NCI-H1092 (cell line): ENCODE data around the gene BMP6.

Experiments
- DNase-seq: peaks from one replicate; lab custom pipeline; 2025; lab: John Stamatoyannopoulos, UW

BMP6 gene

DNA sequence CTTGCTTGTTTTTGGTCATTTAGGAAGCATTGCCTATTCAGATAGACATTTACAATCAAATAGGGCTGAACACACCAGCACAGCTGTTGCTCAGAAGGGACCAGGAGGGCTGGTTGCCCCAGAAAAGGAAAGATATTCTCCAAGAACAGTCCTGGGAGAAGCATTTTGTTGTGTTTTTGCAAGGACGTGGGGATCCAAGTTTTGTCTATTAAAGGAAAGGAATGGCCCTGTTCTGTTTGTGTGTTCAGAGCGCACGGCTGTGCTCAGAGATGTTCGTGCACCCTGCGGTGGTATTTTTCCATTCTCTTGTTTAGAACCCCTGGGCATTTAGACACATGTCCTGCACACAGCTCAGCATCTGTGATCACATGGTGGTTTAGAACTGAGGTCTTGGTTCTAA lies 102.2 kb downstream of the BMP6 start:
- DNase-seq, result no peak

- DNase-seq, result no peak
Observed at GRCh38 chr6:7832904-7833750, 107.2 kb downstream of the BMP6 start.

DNA sequence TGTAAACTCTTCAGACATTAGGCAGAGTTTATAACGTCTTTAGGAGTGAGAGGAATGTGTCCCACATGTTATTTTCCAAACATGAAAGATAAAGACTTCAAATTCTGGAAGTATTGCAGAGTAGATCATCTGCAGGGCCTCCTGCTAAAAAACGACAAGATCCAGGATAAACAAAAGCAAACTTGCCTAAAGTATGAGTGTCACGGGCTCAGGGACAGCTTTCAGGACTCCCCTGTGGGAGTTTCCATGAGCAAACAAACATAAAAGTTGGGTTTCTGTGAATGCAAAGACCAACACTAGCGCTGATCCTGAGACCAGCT lies 107.8 kb downstream of the BMP6 start:
- no peak for DNase-seq

- no peak for DNase-seq
Observed at GRCh38 chr6:7836371-7837026, 110.6 kb downstream of the BMP6 start.

DNA sequence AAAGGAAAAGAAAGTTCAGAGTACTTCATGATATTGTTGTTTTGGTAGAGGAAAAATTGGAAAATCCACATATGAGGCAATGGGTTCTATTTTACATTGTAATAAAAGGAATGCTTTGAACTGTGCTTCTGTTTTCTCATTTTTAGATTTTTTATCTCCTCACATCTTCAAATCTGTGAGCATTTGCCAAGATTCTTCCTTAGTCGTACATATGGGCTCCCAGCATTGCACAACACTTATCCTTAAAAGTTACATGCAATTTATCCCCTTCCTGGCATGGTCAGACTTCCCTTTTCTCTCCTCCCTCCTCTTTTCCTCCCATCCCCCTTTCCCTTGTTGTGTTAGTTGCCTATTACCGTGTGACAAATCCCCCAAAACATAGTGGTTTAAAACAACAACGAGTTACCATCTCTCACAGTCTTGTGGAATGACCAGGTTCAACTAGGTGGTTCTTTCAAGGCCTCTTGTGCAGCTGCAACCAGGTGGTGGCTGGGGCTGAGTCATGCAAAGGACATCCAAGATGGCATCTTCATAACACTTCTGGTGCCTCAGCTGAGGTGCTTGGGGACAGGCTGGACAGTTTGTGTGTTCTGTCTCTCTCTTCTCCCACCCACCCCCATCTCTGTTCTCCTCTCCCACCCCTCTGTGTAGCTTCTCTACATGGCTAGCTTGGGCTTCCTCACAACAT lies 116.0 kb downstream of the BMP6 start:
- no peak for DNase-seq

DNA sequence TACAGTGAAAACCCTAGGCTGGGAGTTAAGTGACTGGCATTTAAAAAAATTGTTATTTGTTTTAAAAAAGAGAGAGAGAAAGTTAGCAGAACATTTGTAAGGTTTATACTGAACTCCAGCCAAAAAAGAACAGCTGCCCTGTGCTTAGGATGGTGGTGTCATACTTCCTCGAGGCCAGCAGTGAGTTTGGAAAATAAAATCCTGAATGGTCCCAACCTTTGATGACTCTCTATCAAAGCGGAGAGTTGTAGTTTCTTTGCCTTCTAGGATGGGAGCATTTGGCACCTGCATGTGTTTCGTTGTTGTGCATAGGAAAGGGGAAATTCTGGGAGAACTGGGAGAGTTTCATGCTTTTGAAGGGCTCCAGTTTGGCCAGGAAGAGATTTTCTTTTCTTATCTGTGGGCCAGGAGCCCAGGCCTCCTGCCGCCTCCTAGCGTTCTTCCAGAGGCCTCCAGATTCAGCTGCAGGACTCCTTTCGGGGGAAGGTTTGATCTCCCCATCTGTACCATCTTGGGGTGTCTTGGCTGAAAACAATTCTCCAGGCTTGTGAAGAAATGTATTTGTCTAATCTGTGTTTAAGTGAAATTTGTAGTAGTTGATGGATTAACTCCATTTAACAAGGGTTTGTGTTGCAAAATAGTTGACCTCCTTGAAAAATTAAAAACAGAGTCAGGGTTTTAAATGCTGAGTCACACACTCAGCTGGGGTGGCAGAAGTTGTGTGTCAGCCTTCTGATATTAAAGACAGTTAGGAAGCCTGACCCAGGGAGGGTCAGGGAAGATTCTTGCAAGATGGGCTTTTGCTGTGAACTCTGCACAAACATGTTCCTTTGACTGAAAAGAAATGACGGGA lies 121.3 kb downstream of the BMP6 start:
- DNase-seq, result no peak

GRCh38 chr6:7848229-7848628 lies 122.3 kb downstream of the BMP6 start:
- no peak for DNase-seq

DNA sequence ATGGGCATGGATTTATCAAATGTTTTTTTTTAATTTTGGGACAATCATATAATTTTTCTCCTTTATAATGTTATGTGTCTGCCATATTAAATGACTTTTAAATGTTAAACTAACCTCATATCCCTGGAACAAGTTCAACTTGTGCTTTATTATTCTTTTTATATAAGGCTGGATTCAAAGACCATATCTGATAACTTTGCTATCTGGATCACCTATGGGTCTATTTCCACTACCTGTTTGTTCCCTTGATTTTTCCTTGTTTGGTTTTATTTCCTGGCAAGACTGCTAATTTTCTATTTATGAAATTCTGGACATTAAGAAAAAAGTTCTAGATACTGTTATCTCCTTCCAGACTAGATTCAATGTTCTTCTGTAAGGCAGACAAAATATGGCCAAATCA lies 125.9 kb downstream of the BMP6 start:
- DNase-seq, result no peak

DNA sequence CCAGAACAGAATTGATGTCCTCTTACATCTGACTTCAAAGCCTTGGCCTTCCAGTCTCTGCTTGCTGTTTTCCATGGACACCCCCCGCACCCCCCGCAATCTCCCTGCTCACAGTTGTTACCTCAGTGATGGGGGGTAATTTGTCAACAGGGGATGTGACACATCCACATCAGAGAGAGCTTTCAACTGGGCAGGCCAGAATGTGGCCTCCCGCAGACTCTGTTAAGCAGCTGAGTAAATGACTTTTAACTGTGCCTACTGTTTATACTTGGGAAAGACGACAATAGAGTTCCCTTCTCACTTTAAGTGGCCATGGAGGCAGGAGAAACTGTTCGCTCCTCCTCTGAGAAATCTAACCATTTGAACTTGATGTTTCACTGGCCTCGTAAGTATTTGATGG lies 133.7 kb downstream of the BMP6 start:
- no peak for DNase-seq

DNA sequence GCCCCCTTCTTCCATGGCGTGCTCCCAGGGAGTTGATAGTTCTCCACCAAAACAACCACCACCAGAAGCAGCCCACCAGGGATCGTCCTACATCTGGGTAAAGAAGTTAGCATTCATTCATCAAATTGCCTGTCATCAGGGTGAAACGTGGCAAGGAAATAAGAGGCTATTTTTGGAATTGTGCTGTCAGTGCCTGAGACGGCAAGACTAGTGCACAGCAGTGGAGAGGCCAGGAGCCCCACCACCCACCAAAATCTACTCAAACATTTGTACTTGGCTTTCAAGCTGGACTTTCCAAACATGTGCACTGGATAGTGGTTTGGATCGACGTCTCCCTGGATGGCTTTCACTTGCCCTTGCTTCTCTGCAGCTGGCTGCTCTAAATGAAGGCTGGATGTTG lies 139.9 kb downstream of the BMP6 start:
- DNase-seq, result no peak

GRCh38 chr6:7866526-7866925 lies 140.6 kb downstream of the BMP6 start:
- DNase-seq, result no peak

GRCh38 chr6:7868926-7869325 lies 143.0 kb downstream of the BMP6 start:
- DNase-seq, result no peak

- DNase-seq, result no peak
Observed at GRCh38 chr6:7878401-7878964, 152.6 kb downstream of the BMP6 start.

DNA sequence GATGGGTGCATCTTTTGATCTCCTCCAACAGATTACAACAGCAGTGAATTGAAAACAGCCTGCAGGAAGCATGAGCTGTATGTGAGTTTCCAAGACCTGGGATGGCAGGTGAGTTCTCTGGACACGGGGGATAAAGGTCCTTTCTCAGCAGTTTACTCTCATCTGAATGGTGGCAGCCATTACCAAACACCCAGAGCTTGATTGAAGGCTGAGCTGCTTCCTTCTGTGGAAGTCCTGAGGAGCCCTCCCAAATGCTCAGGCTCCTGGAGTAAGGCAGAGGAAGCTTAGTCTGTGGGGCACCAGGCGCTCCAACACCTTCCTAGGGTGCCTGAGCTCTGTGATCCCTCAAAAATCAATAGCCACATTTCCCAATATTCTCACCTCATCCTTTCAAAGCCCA lies 153.1 kb downstream of the BMP6 start:
- no peak for DNase-seq

DNA sequence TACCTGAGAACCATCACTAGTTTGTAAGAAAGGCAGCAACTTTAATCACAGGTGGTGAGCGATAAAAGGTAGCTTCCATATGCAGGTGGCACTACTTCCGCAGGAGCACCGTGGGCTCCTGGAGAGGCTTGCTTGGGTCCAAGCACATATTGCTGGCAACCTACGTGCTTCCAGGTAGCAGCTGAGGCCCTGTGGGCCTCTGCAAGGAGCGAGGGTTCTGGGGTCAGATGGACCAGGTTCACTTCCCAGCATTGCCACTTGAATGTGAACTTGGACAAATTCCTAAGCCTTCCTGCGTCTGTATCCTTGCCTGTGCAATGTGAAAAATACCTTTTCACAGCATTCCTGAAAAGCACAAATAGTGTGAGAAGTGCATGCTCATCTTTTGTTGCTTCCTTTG lies 153.7 kb downstream of the BMP6 start:
- DNase-seq, result no peak

DNA sequence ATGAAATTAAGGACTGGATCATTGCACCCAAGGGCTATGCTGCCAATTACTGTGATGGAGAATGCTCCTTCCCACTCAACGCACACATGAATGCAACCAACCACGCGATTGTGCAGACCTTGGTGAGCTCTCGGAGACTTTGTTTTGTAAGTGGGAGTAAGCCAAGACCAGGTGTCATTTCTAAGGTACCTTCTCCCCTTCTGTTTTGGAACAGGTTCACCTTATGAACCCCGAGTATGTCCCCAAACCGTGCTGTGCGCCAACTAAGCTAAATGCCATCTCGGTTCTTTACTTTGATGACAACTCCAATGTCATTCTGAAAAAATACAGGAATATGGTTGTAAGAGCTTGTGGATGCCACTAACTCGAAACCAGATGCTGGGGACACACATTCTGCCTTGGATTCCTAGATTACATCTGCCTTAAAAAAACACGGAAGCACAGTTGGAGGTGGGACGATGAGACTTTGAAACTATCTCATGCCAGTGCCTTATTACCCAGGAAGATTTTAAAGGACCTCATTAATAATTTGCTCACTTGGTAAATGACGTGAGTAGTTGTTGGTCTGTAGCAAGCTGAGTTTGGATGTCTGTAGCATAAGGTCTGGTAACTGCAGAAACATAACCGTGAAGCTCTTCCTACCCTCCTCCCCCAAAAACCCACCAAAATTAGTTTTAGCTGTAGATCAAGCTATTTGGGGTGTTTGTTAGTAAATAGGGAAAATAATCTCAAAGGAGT lies 154.2 kb downstream of the BMP6 start:
- no peak for DNase-seq

DNA sequence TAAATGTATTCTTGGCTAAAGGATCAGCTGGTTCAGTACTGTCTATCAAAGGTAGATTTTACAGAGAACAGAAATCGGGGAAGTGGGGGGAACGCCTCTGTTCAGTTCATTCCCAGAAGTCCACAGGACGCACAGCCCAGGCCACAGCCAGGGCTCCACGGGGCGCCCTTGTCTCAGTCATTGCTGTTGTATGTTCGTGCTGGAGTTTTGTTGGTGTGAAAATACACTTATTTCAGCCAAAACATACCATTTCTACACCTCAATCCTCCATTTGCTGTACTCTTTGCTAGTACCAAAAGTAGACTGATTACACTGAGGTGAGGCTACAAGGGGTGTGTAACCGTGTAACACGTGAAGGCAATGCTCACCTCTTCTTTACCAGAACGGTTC lies 154.8 kb downstream of the BMP6 start:
- no peak for DNase-seq

GRCh38 chr6:7881765-7882500 lies 156.0 kb downstream of the BMP6 start:
- no peak for DNase-seq

GRCh38 chr6:7882505-7883257 lies 156.8 kb downstream of the BMP6 start:
- no peak for DNase-seq

GRCh38 chr6:7883381-7883780 lies 157.5 kb downstream of the BMP6 start:
- DNase-seq, result no peak
